Activated T-helper 1 cell treated with Interleukin-2 at 50 U/mL for 16 hours (primary cell): Measurements from ENCODE around the gene RAET1G.

ENCODE experiments used
- DNase-seq: peaks from one replicate; pipeline ENCODE4 v3.0.0-alpha.2; 2020; ENCODE audit warnings: low read depth

Gene RAET1G

GRCh38 chr6:149867876-149868640, 54.9 kb downstream of the RAET1G start:
- no peak for DNase-seq
